ENCODE measurements around the gene MYO5B.
"Not testable (repeated sequence)": the region's sequence is repeated elsewhere in the genome, so short reads cannot be mapped to it uniquely, and the experiment has no call there.

Gene MYO5B

GRCh38 chr18:50119296-50119695 is 75.7 kb downstream of the MYO5B start:
- DNase-seq, result no peak
- no peak for TF ChIP-seq GATA1 (IDR thresholded peaks at IDR 0.05; ENCODE audit: low read depth, low read length)
- no peak for TF ChIP-seq POLR2A (IDR thresholded peaks at IDR 0.05; ENCODE audit: low read length)

DNA sequence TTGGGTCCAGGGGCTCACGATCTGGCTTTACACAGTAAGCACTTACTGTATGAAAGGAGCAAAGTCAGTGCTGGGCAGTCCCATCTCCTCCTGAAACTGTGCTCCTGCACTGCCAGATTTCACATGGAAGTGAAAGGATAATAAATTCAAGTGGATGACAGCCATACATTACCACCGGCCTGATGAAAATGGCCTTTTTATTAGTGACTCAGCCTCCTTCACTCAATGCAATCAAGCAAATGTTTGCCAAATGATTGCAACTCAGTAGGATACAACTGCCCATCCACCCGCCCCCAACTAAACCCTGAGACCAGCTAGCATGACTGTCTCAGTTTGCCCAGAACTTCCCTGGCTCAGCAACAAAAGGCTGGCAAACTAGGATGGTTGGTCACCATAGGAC is 77.1 kb downstream of the MYO5B start:
- no peak for DNase-seq
- TF ChIP-seq GATA1 (IDR thresholded peaks at IDR 0.05; ENCODE audit: low read depth, low read length) (no peak), POLR2A (IDR thresholded peaks at IDR 0.05; ENCODE audit: low read length) (no peak)

GRCh38 chr18:50115095-50115494 is 79.9 kb downstream of the MYO5B start:
- no peak for DNase-seq
- TF ChIP-seq POLR2A (IDR thresholded peaks at IDR 0.05; ENCODE audit: low read length) (no peak), GATA1 (IDR thresholded peaks at IDR 0.05; ENCODE audit: low read depth, low read length) (no peak)

DNA sequence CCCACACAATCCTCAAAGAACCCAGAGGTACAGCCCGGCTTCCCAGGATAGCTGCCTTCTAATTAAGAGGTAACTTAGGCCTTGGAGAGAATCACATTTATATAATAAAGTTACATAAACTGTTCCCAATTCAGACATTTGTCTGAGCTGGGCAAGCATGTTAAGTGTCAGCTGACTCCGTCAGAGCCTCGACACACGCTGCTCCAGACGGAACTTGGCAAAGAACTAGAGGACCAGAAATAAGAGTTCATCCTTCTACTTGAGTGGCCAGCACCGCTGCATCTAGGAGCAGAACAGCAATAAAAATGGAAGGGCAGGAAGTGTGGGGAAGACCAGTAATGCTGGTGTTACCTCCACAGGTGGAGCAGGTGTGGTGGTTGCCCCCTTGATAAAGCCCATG is 80.5 kb downstream of the MYO5B start:
- no peak for DNase-seq
- no peak for TF ChIP-seq GATA1 (IDR thresholded peaks at IDR 0.05; ENCODE audit: low read depth, low read length)
- TF ChIP-seq POLR2A (IDR thresholded peaks at IDR 0.05; ENCODE audit: low read length), result no peak

GRCh38 chr18:50113726-50114125 is 81.2 kb downstream of the MYO5B start:
- DNase-seq, result no peak

GRCh38 chr18:50111398-50111797 is 83.5 kb downstream of the MYO5B start:
- no peak for DNase-seq
- TF ChIP-seq POLR2A (IDR thresholded peaks at IDR 0.05; ENCODE audit: low read length) (no peak), GATA1 (IDR thresholded peaks at IDR 0.05; ENCODE audit: low read depth, low read length) (no peak)

More at GRCh38 chr18:50113726-50114125, 81.2 kb downstream of the MYO5B start:
- TF ChIP-seq GATA1 (IDR thresholded peaks at IDR 0.05; ENCODE audit: low read depth, low read length) (no peak), POLR2A (IDR thresholded peaks at IDR 0.05; ENCODE audit: low read length) (no peak)

- DNase-seq, result no peak
- no peak for TF ChIP-seq POLR2A (IDR thresholded peaks at IDR 0.05; ENCODE audit: low read length)
- no peak for TF ChIP-seq GATA1 (IDR thresholded peaks at IDR 0.05; ENCODE audit: low read depth, low read length)
Measured at GRCh38 chr18:50107468-50107977, 87.4 kb downstream of the MYO5B start.

DNA sequence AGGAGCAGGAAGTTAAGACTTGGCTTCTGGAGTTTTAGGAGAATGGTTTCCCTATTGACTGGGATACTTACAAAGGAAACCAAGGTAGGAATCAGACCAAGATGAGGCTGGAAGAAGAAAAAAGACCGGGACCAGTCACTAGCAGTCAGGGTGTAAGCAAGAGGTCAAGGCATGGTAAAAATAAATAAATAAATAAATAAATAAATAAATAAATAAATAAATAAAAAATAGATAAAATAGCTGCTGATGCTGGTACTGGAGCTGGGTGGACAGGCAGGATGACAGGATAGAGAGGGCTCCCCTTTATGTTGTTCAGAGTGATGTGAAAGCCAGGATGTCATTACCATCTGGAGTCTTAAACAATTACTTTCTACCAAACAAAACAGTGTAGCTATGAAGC is 89.9 kb downstream of the MYO5B start:
- no peak for DNase-seq
- TF ChIP-seq POLR2A (IDR thresholded peaks at IDR 0.05; ENCODE audit: low read length), result no peak
- no peak for TF ChIP-seq GATA1 (IDR thresholded peaks at IDR 0.05; ENCODE audit: low read depth, low read length)

DNA sequence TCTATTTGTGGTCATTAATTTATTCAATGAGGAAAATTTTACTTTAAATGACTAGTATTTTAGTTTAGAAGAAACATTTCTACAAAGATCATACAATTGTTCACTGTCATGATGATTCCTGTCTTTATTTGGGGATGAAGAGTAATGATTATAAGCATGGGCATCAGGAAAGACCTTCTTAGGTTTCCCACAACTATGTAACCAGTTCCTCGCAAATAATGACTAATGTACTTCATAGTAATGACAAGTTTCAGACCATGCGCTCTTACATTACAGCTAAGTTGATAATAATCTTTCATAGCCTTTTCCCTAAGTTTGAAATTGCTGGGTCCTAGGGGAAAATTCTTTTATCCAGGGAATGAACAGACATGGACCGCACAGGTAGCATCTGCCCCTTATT is 90.5 kb downstream of the MYO5B start:
- TF ChIP-seq GATA1 (IDR thresholded peaks at IDR 0.05; ENCODE audit: low read depth, low read length), result no peak
- TF ChIP-seq POLR2A (IDR thresholded peaks at IDR 0.05; ENCODE audit: low read length), result no peak

GRCh38 chr18:50099725-50100407 is 95.1 kb downstream of the MYO5B start:
- TF ChIP-seq GATA1 (IDR thresholded peaks at IDR 0.05; ENCODE audit: low read depth, low read length) (no peak), POLR2A (IDR thresholded peaks at IDR 0.05; ENCODE audit: low read length) (no peak)
- no peak for DNase-seq

More for the DNA sequence above, 90.5 kb downstream of the MYO5B start:
- DNase-seq, result no peak

GRCh38 chr18:50097702-50098101 is 97.2 kb downstream of the MYO5B start:
- no peak for DNase-seq
- no peak for TF ChIP-seq POLR2A (IDR thresholded peaks at IDR 0.05; ENCODE audit: low read length)
- no peak for TF ChIP-seq GATA1 (IDR thresholded peaks at IDR 0.05; ENCODE audit: low read depth, low read length)

DNA sequence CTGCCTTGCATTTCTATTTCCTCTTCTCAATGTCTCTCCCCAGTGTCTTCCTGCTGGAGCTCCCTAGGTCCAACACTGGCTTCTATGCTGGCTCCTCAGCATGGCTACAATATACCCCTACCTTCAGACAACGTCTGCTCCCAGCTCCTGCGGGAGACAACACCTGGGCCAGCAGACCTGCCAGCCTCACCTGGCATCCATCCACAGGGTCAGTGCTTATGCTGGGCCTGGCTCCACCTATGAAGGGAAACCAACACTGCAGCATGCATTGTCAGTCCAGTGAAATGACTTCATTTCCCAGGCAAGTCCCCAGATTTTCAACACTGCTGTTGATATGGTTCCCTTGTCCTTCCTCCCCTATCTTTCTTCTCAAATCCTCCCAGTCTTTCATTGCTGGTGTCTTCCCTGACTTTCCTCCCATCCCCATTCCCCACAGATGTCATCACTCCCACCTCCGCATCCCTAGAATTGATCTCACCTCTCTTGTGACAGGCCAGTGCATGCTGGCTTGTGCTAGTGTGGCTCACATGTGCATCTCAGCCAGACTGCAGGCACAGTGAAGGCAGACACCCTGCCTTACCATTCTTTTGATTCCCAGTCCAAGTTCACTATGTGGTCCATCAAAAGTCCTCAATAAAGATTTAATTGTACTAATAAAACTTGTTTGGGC is 98.0 kb downstream of the MYO5B start:
- no peak for DNase-seq
- TF ChIP-seq GATA1 (IDR thresholded peaks at IDR 0.05; ENCODE audit: low read depth, low read length) (no peak), POLR2A (IDR thresholded peaks at IDR 0.05; ENCODE audit: low read length) (no peak)

DNA sequence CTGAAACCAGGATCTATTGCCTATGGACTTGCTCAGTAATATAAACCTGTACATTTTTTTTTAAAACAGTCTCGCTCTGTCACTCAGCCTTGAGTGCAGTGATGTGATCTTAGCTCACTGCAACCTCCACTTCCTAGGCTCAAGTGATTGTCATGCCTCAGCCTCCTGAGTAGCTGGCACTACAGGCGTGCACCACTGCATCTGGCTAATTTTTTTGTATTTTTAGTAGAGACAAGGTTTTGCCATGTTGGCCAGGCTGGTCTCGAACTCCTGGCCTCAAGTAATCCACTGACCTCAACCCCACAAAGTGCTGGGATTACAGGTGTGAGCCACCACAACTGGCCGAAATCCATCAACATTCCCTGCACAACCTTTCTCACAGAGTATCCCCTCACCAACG is 100.2 kb downstream of the MYO5B start:
- not testable (repeated sequence) for DNase-seq

- TF ChIP-seq GATA1 (IDR thresholded peaks at IDR 0.05; ENCODE audit: low read depth, low read length) (no peak), POLR2A (IDR thresholded peaks at IDR 0.05; ENCODE audit: low read length) (no peak)
- DNase-seq, result no peak
Measured at GRCh38 chr18:50094221-50094773, 100.7 kb downstream of the MYO5B start.

Measured in erythroblast (primary cell).